SK-N-SH (cell line): ENCODE data around the gene MCTP1. TPM values are rescaled to one million over a fixed set of nuclear protein-coding genes. Genes with fewer than 3 reads are reported as not detected.

Source experiments
- CTCF ChIA-PET: fragments of 300-600, 350-600 bp; formaldehyde crosslinking; extraction: SDS; loops from one replicate; lab custom pipeline; 2021; lab: Yijun Ruan, JAX
- POLR2A ChIA-PET: fragments of 350-600 bp; sonication (Branson Sonifier 250); formaldehyde crosslinking; extraction: SDS; loops from one replicate; lab custom pipeline; 2020; ENCODE audit warnings: antibody characterized with exemption, inconsistent platforms; lab: Yijun Ruan, JAX
- DNase-seq: peaks from one replicate; pipeline ENCODE4 v3.0.0; 2012
- H2AFZ ChIP-seq: fragments of 200-600 bp; sonication (generic); 2 replicates; pipeline ENCODE4 v1.8.1; 2016; ENCODE audit warnings: antibody characterized with exemption, mild to moderate bottlenecking, low read depth
- H3F3A ChIP-seq: fragments of 200-600 bp; sonication (generic); replicated peaks from 2 replicates; pipeline ENCODE3; 2016; ENCODE audit warnings: antibody characterized with exemption, mild to moderate bottlenecking; ENCODE audit not compliant: insufficient read depth
- H3K27ac ChIP-seq, 2 experiments: fragments of 200-500 bp in 1 of 2; fragments of 200-600 bp in 1 of 2; sonication (Bioruptor generic) in 1 of 2; sonication (generic), shearing (Covaris generic) in 1 of 2; 2 replicates each; pipeline versions ENCODE4 v1.5.1 to v1.6.1; 2014 to 2016; ENCODE audit warnings: low read depth in 2 of 2, inconsistent platforms in 1 of 2, low read length in 1 of 2, mild to moderate bottlenecking in 1 of 2, mixed read lengths in 1 of 2
- H3K27me3 ChIP-seq: fragments of 200-600 bp; sonication (generic), shearing (Covaris generic); 2 replicates; pipeline ENCODE4 v1.6.1; 2016; ENCODE audit warnings: mixed run types; ENCODE audit not compliant: insufficient read depth
- H3K36me3 ChIP-seq, 2 experiments: fragments of 200-500 bp in 1 of 2; fragments of 200-600 bp in 1 of 2; sonication (Bioruptor generic) in 1 of 2; sonication (generic) in 1 of 2; replicated peaks in 1 of 2; 2 replicates each; pipeline versions ENCODE3 to v1.5.1; 2014 to 2016; ENCODE audit warnings: low read length in 1 of 2, mild to moderate bottlenecking in 1 of 2; ENCODE audit not compliant: insufficient read depth in 2 of 2, control insufficient read depth in 1 of 2
- H3K4me1 ChIP-seq, 2 experiments: fragments of 200-500 bp in 1 of 2; fragments of 200-600 bp in 1 of 2; sonication (Bioruptor generic) in 1 of 2; sonication (generic), shearing (Covaris generic) in 1 of 2; 2 replicates each; pipeline versions ENCODE4 v1.5.1 to v1.6.1; 2014 to 2016; ENCODE audit warnings: low read depth in 1 of 2, low read length in 1 of 2, mixed run types in 1 of 2; ENCODE audit not compliant: insufficient read depth in 2 of 2, control insufficient read depth in 1 of 2
- H3K4me2 ChIP-seq: fragments of 200-600 bp; sonication (generic), shearing (Covaris generic); 2 replicates; pipeline ENCODE4 v1.6.1; 2017; ENCODE audit warnings: mixed run types
- H3K4me3 ChIP-seq, 2 experiments: fragments of 200-500 bp in 1 of 2; fragments of 200-600 bp in 1 of 2; sonication (Bioruptor generic) in 1 of 2; sonication (generic), shearing (Covaris generic) in 1 of 2; 2 replicates each; pipeline versions ENCODE4 v1.5.1 to v1.8.1; 2014 to 2016; ENCODE audit warnings: low read depth in 2 of 2, inconsistent platforms in 1 of 2, low read length in 1 of 2, mild to moderate bottlenecking in 1 of 2, mixed read lengths in 1 of 2, moderate library complexity in 1 of 2
- H3K79me2 ChIP-seq: fragments of 200-600 bp; sonication (generic); 2 replicates; pipeline ENCODE4 v1.8.1; 2017; ENCODE audit warnings: mild to moderate bottlenecking; ENCODE audit not compliant: insufficient read depth
- H3K9ac ChIP-seq: fragments of 200-600 bp; sonication (generic); 2 replicates; pipeline ENCODE4 v1.6.1; 2017; ENCODE audit warnings: mixed run types
- H3K9me2 ChIP-seq: fragments of 200-600 bp; sonication (generic); 2 replicates; pipeline ENCODE4 v1.6.1; 2017; ENCODE audit warnings: mixed run types
- H3K9me3 ChIP-seq: fragments of 200-600 bp; sonication (generic); 2 replicates; pipeline ENCODE4 v1.6.1; 2017; ENCODE audit warnings: mixed run types, mild to moderate bottlenecking, moderate library complexity
- H4K20me1 ChIP-seq: fragments of 200-600 bp; sonication (generic); 2 replicates; pipeline ENCODE4 v1.6.1; 2017; ENCODE audit warnings: mild to moderate bottlenecking, mixed run types; ENCODE audit not compliant: insufficient read depth
- ELF1 ChIP-seq: IDR thresholded peaks from 2 replicates; pipeline ENCODE4 v1.4.0; 2012
- EP300 ChIP-seq, 2 experiments: IDR thresholded peaks; 2 replicates each; pipeline versions ENCODE4 v1.4.0 to v1.6.1; 2012; ENCODE audit warnings: borderline replicate concordance in 1 of 2, low read depth in 1 of 2, low read length in 1 of 2
- EZH2phosphoT487 ChIP-seq: fragments of 200-600 bp; sonication (generic); IDR thresholded peaks from 2 replicates; pipeline ENCODE4 v1.6.1; 2017; ENCODE audit warnings: low read depth, mixed run types, mild to moderate bottlenecking, antibody characterized with exemption, moderate library complexity, borderline replicate concordance
- FOSL2 ChIP-seq: IDR thresholded peaks from 2 replicates; pipeline ENCODE4 v1.4.0; 2012; ENCODE audit warnings: low read depth, mild to moderate bottlenecking, moderate library complexity, borderline replicate concordance
- FOXM1 ChIP-seq: IDR thresholded peaks from 2 replicates; pipeline ENCODE4 v1.4.0; 2012; ENCODE audit warnings: low read depth, mild to moderate bottlenecking
- GATA2 ChIP-seq: sonication (generic); formaldehyde crosslinking; IDR thresholded peaks from 2 replicates; pipeline ENCODE4 v1.5.0; 2020; ENCODE audit warnings: mild to moderate bottlenecking, missing genetic modification reagents
- MEF2A ChIP-seq: IDR thresholded peaks from 2 replicates; pipeline ENCODE4 v1.4.0; 2012; ENCODE audit warnings: low read depth, borderline replicate concordance
- MXI1 ChIP-seq: IDR thresholded peaks from 2 replicates; pipeline ENCODE4 v1.6.1; 2012; ENCODE audit warnings: mild to moderate bottlenecking, low read depth, low read length, improper control_type of control experiment
- NRF1 ChIP-seq: IDR thresholded peaks from 2 replicates; pipeline ENCODE4 v1.6.1; 2012; ENCODE audit warnings: low read depth, mild to moderate bottlenecking, low read length
- TEAD4 ChIP-seq: IDR thresholded peaks from 2 replicates; pipeline ENCODE4 v1.4.0; 2012; ENCODE audit warnings: mild to moderate bottlenecking, borderline replicate concordance; ENCODE audit not compliant: insufficient read depth
- YY1 ChIP-seq: IDR thresholded peaks from 2 replicates; pipeline ENCODE4 v1.4.0; 2012; ENCODE audit warnings: low read depth, mild to moderate bottlenecking
- WGBS: methylation state at CpG from one replicate; pipeline ENCODE4 v1.1.6; 2017; ENCODE audit warnings: low lambda C conversion rate; 5-methylcytosine and 5-hydroxymethylcytosine counted together
- polyA plus RNA-seq, 3 experiments: library from polyadenylated mRNA; depleted of rRNA; stranded (reverse); fragments of >200 nt; gene quantifications; 2 replicates each; pipeline ENCODE4 v1.2.3, GENCODE V29; 2012
- TF ChIP-seq, protein P1 (sequence below): IDR thresholded peaks from 2 replicates; pipeline ENCODE4 v1.4.0; 2012; ENCODE audit warnings: low read depth, borderline replicate concordance
- TF ChIP-seq, protein P2 (sequence below): IDR thresholded peaks from 2 replicates; pipeline ENCODE4 v1.4.0; 2012; ENCODE audit warnings: low read depth, borderline replicate concordance
- TF ChIP-seq, protein P3 (sequence below): IDR thresholded peaks from 2 replicates; pipeline ENCODE4; 2012
- TF ChIP-seq, protein P4 (sequence below): fragments of 150-350 bp; IDR thresholded peaks from 2 replicates; pipeline ENCODE4 v1.6.1; 2017; ENCODE audit warnings: antibody characterized with exemption, low read length, low read depth, borderline replicate concordance

MCTP1 gene
- polyA plus RNA-seq, 1 of the 3 experiments (the other 2 are of a cell fraction), result 0.53 TPM

DNA sequence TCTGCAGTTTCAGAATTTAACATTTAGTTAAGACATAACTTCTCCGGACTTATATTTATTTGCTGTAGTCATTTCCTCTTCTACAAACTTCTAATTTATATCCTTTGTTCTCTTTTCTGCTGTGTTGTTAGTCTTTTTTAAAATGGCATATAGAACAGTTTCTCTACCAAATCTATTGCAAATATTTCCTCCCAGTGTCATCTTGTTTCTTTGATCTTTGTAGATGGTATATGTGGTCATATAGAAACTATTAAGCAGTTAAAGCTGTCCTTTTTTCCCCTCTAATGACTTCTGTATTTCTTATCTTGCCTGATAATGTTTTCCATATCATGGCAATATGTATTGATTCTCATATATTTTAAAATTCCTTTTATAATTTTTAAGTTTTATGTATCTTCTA, 264.5 kb downstream of the MCTP1 start:
- Histone ChIP-seq H3K36me3 (no peaks in the 10 kb centered on the region), H3K9ac (no peak overlapping the region), H2AFZ (no peak overlapping the region), H3K27me3 (no peaks in the 10 kb centered on the region), H3K4me2 (no peak overlapping the region), H3K4me3 (no peak overlapping the region), H4K20me1 (no peaks in the 10 kb centered on the region), H3K9me2 (no peaks in the 10 kb centered on the region), H3K79me2 (no peaks in the 10 kb centered on the region), H3K9me3 (no peaks in the 10 kb centered on the region), H3K27ac (no peak overlapping the region), H3K4me1 (no peaks in the 10 kb centered on the region), H3F3A (no peaks in the 10 kb centered on the region)
- DNase-seq, result no peak
- POLR2A ChIA-PET, result no interaction called here
- WGBS, result 34% methylated on average over 1 of the region's 1 CpG
- no peak for TF ChIP-seq YY1
- no peak for TF ChIP-seq FOSL2
- TF ChIP-seq MEF2A, result no peak
- TF ChIP-seq, protein P1, sequence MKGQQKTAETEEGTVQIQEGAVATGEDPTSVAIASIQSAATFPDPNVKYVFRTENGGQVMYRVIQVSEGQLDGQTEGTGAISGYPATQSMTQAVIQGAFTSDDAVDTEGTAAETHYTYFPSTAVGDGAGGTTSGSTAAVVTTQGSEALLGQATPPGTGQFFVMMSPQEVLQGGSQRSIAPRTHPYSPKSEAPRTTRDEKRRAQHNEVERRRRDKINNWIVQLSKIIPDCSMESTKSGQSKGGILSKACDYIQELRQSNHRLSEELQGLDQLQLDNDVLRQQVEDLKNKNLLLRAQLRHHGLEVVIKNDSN, result no peak
- TF ChIP-seq EZH2phosphoT487, result no peak
- TF ChIP-seq, protein P2, sequence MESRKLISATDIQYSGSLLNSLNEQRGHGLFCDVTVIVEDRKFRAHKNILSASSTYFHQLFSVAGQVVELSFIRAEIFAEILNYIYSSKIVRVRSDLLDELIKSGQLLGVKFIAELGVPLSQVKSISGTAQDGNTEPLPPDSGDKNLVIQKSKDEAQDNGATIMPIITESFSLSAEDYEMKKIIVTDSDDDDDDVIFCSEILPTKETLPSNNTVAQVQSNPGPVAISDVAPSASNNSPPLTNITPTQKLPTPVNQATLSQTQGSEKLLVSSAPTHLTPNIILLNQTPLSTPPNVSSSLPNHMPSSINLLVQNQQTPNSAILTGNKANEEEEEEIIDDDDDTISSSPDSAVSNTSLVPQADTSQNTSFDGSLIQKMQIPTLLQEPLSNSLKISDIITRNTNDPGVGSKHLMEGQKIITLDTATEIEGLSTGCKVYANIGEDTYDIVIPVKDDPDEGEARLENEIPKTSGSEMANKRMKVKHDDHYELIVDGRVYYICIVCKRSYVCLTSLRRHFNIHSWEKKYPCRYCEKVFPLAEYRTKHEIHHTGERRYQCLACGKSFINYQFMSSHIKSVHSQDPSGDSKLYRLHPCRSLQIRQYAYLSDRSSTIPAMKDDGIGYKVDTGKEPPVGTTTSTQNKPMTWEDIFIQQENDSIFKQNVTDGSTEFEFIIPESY, result no peak
- no peak for TF ChIP-seq GATA2
- no peak for TF ChIP-seq ELF1
- no peak for TF ChIP-seq NRF1
- TF ChIP-seq MXI1, result no peak
- TF ChIP-seq EP300 (IDR thresholded peaks at IDR 0.05; ENCODE audit: borderline replicate concordance in 1 of 2, low read depth in 1 of 2, low read length in 1 of 2), result no peak
- TF ChIP-seq, protein P3, sequence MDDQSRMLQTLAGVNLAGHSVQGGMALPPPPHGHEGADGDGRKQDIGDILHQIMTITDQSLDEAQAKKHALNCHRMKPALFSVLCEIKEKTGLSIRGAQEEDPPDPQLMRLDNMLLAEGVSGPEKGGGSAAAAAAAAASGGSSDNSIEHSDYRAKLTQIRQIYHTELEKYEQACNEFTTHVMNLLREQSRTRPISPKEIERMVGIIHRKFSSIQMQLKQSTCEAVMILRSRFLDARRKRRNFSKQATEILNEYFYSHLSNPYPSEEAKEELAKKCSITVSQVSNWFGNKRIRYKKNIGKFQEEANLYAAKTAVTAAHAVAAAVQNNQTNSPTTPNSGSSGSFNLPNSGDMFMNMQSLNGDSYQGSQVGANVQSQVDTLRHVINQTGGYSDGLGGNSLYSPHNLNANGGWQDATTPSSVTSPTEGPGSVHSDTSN, result no peak
- TF ChIP-seq TEAD4, result no peak
- TF ChIP-seq, protein P4, sequence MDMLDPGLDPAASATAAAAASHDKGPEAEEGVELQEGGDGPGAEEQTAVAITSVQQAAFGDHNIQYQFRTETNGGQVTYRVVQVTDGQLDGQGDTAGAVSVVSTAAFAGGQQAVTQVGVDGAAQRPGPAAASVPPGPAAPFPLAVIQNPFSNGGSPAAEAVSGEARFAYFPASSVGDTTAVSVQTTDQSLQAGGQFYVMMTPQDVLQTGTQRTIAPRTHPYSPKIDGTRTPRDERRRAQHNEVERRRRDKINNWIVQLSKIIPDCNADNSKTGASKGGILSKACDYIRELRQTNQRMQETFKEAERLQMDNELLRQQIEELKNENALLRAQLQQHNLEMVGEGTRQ, result no peak
- no peak for TF ChIP-seq FOXM1
- CTCF ChIA-PET, result no interaction called here
